Stimulated activated CD4-positive, alpha-beta T cell treated with anti-CD3 and anti-CD28 coated beads, Interleukin-15, amount 100 ng/mL, for 1 hour (primary cell): ENCODE results near the gene CELF4.

Experiments used
- DNase-seq, 2 donors: peaks; one replicate each; pipeline ENCODE4 v3.0.0-alpha.2; 2020; ENCODE audit warnings: low read depth in 1 of 2, low spot score in 1 of 2

The CELF4 gene

GRCh38 chr18:37246779-37247340 is 318.7 kb downstream of the CELF4 start:
- no peak for DNase-seq

DNA sequence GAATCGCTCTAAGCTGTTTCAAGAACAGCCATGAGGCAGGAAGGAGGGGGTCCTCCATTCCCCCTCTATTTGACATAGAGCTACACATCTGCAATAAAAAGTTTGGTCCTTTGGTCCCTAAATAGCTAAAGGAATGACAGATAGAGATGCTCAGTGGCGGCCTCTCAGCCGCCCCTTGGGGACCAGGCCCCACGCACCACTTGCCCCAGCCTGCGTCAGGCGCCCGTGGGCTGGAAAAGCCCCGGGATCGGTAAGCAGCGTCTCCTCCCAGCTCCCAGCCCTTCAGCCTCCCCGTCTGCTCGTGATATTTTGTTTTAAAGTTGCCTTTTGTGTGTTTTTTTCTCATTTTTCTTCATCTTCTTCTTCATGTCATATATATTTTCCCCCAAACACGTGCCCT is 321.0 kb downstream of the CELF4 start:
- DNase-seq = no peak

DNA sequence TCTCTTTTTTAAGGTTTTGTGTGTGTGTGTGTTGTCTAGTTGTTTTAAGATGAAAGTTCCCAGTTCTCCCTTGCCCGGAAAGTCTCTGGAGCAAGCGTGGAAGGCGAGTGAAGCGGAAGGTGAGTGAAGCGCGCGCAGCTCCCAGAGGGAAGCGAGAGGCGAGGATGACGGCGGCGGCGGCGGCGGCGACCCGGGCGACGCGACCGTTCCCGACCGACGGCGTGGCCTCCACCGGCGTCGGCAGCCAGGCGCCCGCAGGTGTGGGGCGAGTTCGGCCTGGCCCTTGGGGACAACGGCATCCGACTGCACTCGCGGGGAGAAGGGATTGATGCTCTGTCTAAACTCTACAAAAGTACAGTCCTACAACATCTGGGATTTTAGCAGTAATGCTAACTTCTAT is 321.9 kb downstream of the CELF4 start:
- no peak for DNase-seq

DNA sequence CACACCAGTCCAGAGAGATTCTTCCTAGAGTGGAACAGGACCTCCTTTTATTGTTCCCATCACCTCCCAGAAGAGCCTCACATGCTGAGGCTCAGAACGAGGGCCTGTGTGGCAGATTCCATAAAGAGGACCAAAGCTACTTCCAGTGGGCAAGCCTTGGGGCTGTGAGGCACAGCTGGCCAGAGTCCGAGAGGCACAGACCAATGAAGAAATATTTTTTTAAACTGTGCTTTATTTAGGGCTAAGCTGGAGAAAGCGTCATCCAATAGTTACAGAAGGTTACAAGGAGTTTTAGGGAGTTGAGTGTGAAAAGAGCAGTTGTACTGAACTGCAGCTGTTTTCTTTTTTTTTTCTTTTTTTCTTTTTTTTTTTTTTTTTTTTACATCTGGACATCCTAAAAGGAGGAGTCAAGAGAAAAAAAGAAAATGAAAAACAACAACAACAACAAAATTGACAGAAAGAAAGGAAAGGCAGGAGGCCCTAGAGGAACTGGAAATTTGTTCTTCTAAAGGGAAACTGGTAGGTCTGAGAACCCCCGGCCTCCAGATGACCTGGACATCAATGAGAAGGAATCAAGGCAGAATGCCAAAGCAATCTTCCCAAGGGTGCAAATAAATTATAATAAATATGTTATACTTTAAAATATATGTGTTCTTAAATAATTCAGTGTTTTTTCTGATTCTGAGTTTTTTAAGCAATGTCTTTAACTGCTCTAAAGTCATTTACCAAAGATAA is 322.6 kb downstream of the CELF4 start:
- no peak for DNase-seq

- DNase-seq = no peak
These were observed 323.5 kb downstream of the CELF4 start for GRCh38 chr18:37242091-37242490.

DNA sequence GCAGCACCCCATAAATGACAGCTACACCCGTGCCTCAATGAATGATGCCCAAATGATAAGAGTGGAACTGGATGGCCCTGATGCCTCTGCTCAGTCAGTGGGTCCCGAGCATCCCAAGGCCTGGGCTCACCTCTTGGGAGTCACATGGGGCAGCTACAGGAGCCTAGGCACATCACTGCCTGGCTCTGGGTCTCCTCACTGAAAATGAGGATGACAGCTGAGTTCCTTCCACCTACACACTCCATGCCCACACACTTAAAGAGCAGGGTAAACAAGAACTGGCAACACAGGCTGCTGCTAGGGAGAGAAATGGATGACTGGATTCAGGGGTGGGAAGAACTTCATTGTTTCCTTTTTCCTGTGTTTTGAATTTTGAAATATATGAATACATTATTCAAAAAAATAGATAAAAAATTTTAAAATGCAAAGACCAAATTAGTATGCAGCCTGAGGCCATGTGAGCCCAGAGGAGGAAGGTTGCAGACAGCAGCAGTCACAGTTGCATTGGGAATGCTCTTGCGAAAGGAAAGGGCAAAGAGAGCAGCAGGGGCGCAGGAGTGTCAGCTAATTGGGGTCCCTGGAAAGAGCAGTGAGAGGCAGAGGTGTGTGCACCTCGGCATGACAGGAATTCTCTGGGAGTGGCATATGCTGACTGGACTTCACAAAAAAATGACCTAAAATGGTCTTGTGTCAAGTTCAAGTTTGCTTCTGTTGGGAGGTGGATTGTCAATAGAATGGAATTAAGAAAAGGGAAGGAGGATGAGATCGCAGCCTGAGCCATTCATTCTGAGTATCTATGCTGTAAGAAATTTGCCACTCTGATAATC is 327.1 kb downstream of the CELF4 start:
- no peak for DNase-seq

DNA sequence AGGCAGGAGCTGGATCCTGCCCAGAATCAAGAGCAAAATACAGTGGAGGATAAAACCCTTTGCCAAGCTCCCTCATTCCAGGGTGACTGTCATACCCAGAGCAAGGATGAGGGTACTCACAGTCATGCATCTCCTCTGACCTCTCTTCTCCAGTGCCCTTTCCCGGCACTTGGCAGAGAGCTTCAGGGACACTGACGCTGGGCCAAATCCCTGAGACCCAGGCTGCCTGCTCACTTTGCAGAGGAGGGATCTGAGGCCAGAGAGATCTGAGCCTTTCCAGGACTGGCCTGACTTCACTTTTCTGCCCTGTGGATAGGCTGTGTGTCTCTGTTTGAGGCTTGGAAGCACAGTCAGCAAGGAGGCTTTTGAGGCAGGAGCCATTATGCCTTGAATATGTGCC is 330.0 kb downstream of the CELF4 start:
- no peak for DNase-seq

GRCh38 chr18:37231251-37231650 is 334.3 kb downstream of the CELF4 start:
- no peak for DNase-seq

DNA sequence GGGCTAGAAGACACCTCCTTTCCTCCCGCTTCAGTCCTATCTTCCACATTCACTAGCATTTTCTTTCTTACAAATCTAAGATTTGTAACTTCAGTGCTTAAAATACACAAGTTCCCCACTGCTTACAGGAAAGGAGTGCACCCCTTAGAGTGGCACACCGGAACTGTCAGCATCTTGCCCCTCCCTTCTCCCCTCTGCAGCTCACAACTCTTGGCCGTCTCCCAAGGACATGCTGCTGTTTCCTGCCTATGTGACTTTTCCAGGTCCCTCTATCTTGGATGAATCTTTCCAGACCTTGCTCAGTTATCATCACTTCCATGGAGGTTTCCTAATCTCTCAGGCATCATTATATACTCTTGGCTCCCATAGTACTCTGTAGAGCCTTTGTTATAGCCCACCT is 334.8 kb downstream of the CELF4 start:
- no peak for DNase-seq

- DNase-seq = no peak
These were observed 340.3 kb downstream of the CELF4 start for GRCh38 chr18:37225279-37225678.

DNA sequence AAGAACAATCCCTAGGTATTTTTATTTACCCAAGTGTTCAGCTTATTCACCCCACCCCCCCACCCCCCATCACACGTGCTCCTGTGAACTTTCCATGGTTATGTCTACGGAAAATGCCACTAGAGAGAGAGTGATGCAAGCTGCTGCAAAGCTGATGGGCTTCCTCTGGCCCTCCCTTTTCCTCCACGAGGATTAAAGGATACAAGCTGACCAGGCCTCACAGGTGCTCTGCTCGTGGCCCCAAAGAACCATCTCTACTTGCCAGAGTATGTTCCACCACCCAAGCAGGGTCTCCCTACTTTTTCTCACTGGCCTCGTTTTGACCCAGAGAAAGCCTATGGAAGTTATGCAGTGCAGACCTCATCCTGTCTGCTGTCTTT is 342.6 kb downstream of the CELF4 start:
- no peak for DNase-seq

DNA sequence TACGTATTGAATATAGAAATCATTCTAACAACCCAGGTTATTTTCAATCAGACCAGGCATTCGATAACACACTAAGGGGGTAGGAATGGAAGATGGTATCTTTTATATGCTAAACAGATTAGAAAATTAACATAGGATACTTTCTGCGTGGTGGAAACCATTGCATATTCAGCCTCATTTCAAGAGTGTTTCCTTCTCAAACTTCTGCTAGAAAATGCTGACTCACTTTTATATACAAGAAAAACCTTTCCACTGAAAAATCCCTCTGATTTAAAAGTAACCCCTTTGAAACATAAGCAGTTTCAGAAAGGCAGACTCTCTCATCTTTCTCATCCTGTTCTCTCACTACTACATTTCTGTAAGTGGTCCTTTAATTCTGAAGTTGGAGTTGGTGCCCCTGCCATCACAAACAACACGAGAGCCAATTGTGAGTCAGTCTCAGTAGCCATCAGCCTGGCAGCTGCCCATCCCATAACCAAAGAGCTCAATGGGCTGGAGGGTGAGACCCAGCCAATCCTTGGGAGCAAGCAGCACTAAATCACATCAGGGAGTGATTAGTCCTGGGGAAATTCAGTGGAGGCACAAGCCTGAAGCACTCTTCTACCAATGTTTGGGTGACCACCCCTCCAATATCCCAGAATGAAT is 343.1 kb downstream of the CELF4 start:
- no peak for DNase-seq

GRCh38 chr18:37219257-37219656 is 346.3 kb downstream of the CELF4 start:
- no peak for DNase-seq

DNA sequence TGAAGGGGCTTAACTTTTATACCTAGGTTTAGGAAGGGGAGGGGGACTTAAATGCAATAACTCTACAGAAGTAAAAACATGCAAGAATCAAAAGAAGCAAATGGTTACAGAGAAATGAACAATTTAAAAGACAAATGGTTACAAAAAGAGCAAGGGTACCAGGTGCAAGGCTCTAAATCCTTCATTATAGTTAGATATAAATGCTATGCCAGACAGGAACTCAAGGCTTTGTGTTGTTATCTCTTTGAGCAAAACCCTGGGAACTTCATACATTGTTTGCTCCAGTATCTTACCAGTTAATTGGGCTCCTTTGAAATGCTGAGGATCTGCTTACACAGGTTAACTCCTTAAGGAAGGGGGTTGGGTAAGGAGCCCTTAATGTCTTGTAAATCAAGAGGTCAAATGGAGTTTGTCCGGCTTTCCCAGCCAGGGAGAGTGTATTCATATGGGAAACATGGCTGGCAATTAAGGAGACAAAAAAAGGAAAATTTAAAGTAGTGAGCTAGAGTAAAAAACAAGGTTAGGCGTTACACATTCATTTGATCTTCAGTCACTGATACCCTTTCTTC is 347.5 kb downstream of the CELF4 start:
- no peak for DNase-seq

DNA sequence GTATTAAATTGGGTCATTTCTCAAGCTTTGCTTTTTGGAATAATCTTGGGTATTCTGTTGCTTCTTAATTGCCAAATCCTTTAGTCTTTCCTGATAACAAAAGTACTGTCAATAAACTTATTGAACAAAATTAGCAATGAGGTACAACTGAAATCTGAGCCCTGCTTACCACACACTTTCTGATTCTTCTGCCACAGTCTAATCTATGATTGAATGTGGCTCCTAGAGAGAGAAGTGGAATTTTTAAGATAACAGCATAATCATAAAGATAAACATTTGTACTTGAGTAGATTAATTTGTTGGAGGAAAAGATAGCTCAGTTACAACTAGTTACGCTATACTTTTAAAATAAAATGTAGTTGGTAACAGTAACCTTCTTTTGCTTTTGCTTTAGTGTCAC is 354.8 kb downstream of the CELF4 start:
- no peak for DNase-seq

DNA sequence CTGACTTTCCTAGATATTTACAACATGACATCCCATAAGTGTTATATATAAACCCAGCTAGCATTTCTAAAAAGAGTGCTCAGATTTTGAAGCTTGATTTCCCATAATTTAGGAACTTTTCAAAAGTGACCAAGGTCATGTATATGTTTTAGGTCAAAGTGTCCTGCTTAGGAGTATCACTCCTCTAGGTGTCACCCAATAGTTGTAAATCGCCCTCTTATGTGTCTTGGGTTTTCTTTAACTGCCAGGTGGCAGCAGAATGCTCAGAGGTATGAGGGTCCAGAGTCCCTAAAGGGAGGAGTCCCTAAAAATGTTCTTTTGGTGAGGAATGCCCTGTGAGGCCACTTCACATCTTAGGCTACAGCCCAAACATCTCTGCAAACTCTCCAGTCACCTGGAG is 358.3 kb downstream of the CELF4 start:
- no peak for DNase-seq

- DNase-seq = no peak
These were observed 365.9 kb downstream of the CELF4 start for GRCh38 chr18:37199741-37200140.
